HL-60 (cell line): ENCODE data around the gene CTRB1.

Experiments
- DNase-seq, 2 experiments: peaks; one replicate each; pipeline ENCODE4 v3.0.0-alpha.2; 2010 to 2020; ENCODE audit warnings: low read depth in 1 of 2, low spot score in 1 of 2
- H3K27ac ChIP-seq: fragments of 250-450 bp; sonication (Bioruptor Pico); replicated peaks from 2 replicates; pipeline ENCODE4 v1.5.1; 2020; ENCODE audit warnings: mild to moderate bottlenecking, moderate library complexity
- H3K27me3 ChIP-seq: fragments of 250-450 bp; sonication (Bioruptor Pico); 2 replicates; pipeline ENCODE4 v1.5.1; 2021; ENCODE audit warnings: mild to moderate bottlenecking, moderate library complexity; ENCODE audit not compliant: insufficient read depth, poor library complexity, severe bottlenecking
- H3K4me3 ChIP-seq: replicated peaks from 2 replicates; pipeline ENCODE4 v1.5.1; 2011; ENCODE audit warnings: mild to moderate bottlenecking, control low read depth, low read length; ENCODE audit not compliant: insufficient read depth
- CTCF ChIP-seq: IDR thresholded peaks from one replicate; pipeline ENCODE4 v1.5.1; 2011; ENCODE audit warnings: low read length, control low read depth, inconsistent platforms; ENCODE audit not compliant: insufficient read depth
- GABPA ChIP-seq: IDR thresholded peaks from 2 replicates; pipeline ENCODE4 v1.6.1; 2012; ENCODE audit warnings: low read depth
- POLR2AphosphoS5 ChIP-seq: IDR thresholded peaks from 2 replicates; pipeline ENCODE4 v1.6.1; 2012; ENCODE audit warnings: low read depth
- REST ChIP-seq: IDR thresholded peaks from 2 replicates; pipeline ENCODE4 v1.6.1; 2012; ENCODE audit warnings: low read depth; ENCODE audit not compliant: insufficient replicate concordance
- SPI1 ChIP-seq: IDR thresholded peaks from 2 replicates; pipeline ENCODE4 v1.6.1; 2012; ENCODE audit warnings: low read depth, mild to moderate bottlenecking, borderline replicate concordance

The CTRB1 gene

GRCh38 chr16:75231570-75231969 is 12.8 kb downstream of the CTRB1 start:
- TF ChIP-seq CTCF = no peak
- no peak for TF ChIP-seq SPI1
- TF ChIP-seq GABPA = no peak
- no peak for TF ChIP-seq POLR2AphosphoS5
- no peak for TF ChIP-seq REST
- Histone ChIP-seq H3K4me3 (no peak overlapping the region), H3K27me3 (peaks cover 8% of the 10 kb centered on the region), H3K27ac (no peak overlapping the region)
- DNase-seq = no peak

- no peak overlapping the region for H3K4me3 ChIP-seq
- TF ChIP-seq CTCF (no peak), SPI1 (no peak), REST (no peak), POLR2AphosphoS5 (no peak), GABPA (no peak)
- H3K27ac ChIP-seq = no peak overlapping the region
- no peak for DNase-seq
- H3K27me3 ChIP-seq = peaks cover 21% of the 10 kb centered on the region
Observed at GRCh38 chr16:75233611-75233938, 14.8 kb downstream of the CTRB1 start.

GRCh38 chr16:75234856-75235696 is 16.3 kb downstream of the CTRB1 start:
- Histone ChIP-seq H3K27ac (no peak overlapping the region), H3K27me3 (peaks cover 23% of the 10 kb centered on the region), H3K4me3 (no peak overlapping the region)
- no peak for DNase-seq
- TF ChIP-seq GABPA = no peak
- TF ChIP-seq REST = no peak
- no peak for TF ChIP-seq SPI1
- no peak for TF ChIP-seq POLR2AphosphoS5
- TF ChIP-seq CTCF = no peak
